Measurements from ENCODE around the gene GPLD1.

GPLD1 gene

DNA sequence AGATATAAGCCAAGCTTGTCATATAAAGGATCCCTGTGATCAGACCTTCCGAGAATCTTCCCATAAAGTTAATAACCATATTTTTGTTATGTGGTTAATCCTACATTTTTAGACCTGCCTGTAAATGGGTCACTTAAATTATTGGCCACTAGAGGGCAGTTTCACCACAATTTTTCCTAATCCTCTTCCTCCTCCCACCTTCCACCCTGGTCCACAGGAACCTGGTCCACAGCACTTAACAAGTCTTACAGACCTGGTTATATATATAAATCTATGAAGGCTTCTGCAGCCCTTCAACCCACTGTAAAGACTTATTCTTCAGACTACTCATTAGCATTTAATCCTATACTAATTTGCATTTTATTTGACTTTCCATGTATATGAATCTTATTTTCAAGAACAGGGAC, 58.3 kb downstream of the GPLD1 start:
- in situ Hi-C loops (cut with MboI; ENCODE audit: low sequenced_read_pairs, unreplicated experiment) = no loop called here
- TF ChIP-seq, protein P1, sequence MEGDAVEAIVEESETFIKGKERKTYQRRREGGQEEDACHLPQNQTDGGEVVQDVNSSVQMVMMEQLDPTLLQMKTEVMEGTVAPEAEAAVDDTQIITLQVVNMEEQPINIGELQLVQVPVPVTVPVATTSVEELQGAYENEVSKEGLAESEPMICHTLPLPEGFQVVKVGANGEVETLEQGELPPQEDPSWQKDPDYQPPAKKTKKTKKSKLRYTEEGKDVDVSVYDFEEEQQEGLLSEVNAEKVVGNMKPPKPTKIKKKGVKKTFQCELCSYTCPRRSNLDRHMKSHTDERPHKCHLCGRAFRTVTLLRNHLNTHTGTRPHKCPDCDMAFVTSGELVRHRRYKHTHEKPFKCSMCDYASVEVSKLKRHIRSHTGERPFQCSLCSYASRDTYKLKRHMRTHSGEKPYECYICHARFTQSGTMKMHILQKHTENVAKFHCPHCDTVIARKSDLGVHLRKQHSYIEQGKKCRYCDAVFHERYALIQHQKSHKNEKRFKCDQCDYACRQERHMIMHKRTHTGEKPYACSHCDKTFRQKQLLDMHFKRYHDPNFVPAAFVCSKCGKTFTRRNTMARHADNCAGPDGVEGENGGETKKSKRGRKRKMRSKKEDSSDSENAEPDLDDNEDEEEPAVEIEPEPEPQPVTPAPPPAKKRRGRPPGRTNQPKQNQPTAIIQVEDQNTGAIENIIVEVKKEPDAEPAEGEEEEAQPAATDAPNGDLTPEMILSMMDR (IDR thresholded peaks at IDR 0.05; ENCODE audit: borderline replicate concordance, control extremely low read depth, extremely low read depth, insufficient read depth, missing control alignments) = peak; percentile 57
- peak; percentile 56 for DNase-seq (ENCODE audit: low spot score)

DNA sequence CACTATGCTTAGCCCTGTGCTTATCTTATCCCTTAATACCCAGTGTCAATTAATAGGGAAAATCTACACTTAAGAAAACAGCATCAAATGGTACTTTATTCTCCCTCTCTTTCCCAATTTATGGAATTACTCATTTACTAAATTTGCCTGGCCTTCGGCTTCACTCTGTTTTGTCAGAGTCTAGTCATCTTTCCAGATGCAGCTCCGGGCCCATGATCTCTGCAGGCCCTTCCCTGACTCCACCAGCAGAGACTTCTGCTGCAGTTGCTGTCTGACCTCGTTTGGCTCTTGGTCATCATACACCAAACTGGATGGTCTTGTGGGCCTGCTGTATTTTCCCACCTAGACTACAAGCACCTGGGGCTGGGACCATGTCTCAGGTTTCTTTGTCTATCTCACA, 59.3 kb downstream of the GPLD1 start:
- in situ Hi-C loops (cut with MboI; ENCODE audit: low sequenced_read_pairs, unreplicated experiment) = no loop called here
- DNase-seq (ENCODE audit: low spot score) = no peak
- TF ChIP-seq, protein P1 (IDR thresholded peaks at IDR 0.05; ENCODE audit: borderline replicate concordance, control extremely low read depth, extremely low read depth, insufficient read depth, missing control alignments) = no peak

DNA sequence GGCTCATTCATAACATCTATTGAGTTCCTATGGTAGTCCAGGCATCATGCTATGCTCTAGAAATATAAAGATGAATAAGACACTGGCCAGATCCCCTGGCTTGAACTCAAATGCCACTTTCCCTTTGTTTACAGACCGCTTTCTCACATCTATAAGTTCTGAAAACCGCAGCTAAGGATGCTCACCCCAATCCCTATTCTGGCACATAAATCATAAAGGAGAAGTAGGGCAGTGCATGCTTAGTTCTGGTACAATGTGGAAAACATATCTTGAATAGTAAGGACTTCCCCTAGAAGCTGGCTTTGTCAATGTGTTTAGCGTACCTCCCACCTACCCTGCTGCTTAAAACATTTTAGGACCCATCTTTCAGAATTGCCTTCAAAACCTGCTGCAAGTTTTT, 60.2 kb downstream of the GPLD1 start:
- in situ Hi-C loops (cut with MboI; ENCODE audit: low sequenced_read_pairs, unreplicated experiment) = no loop called here
- TF ChIP-seq, protein P1 (IDR thresholded peaks at IDR 0.05; ENCODE audit: borderline replicate concordance, control extremely low read depth, extremely low read depth, insufficient read depth, missing control alignments) = no peak
- no peak for DNase-seq (ENCODE audit: low spot score)

DNA sequence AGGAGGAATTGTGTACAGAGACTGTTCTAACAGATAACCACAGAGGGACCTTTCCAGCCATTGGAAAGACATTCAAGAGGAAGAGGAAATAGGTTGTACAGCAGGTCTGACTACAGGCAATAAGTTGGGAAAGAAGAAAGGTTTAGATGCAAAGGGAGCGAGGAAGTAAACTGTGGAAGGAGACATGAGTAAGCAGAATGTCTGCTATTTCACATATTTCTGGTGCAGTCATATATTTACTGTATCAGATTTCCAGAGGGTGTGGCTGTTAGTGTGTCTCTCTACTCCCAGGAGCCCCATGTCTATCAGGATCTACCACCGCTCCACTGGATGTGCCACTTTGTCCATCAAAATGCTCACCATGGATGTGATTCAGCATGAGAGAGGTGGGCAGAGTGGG, 60.8 kb downstream of the GPLD1 start:
- no peak for DNase-seq (ENCODE audit: low spot score)
- in situ Hi-C loops (cut with MboI; ENCODE audit: low sequenced_read_pairs, unreplicated experiment) = no loop called here
- TF ChIP-seq, protein P1 (IDR thresholded peaks at IDR 0.05; ENCODE audit: borderline replicate concordance, control extremely low read depth, extremely low read depth, insufficient read depth, missing control alignments) = no peak

DNA sequence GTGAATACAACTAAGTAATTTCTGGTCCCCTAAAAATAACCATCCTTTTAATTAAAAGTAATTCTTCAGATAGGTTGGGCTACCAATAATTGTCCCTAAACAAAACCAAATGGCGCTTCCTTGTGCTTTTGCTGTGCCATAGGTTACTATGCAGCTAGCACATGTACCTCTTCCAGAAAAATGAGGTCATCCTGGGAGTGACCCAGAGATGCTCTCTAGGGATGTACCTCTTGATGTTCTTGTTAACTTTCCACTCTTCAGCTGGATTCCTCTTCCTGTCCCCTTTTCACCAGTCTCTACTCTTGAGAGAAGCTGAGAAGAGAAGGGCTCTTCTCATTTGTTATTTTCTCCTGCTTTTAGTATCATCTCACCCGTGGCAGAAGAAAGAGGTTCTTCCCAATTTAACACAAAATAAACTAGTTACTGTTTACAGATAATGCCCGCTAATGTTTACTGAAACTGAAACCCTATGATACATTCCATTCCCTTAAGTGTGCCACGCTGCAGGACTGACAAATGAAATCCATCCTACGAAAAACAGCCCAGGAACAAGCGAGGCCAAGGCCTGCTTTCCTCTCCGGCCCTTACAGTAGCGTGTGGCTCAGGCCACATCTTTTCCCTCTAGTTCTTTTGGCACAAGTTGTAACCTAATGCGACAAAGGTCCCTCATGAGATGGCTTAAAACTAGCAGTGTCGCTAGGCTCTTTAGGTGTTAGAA, 62.5 kb downstream of the GPLD1 start:
- in situ Hi-C loops (cut with MboI; ENCODE audit: low sequenced_read_pairs, unreplicated experiment) = no loop called here
- TF ChIP-seq, protein P1 (IDR thresholded peaks at IDR 0.05; ENCODE audit: borderline replicate concordance, control extremely low read depth, extremely low read depth, insufficient read depth, missing control alignments) = no peak
- no peak for DNase-seq (ENCODE audit: low spot score)

DNA sequence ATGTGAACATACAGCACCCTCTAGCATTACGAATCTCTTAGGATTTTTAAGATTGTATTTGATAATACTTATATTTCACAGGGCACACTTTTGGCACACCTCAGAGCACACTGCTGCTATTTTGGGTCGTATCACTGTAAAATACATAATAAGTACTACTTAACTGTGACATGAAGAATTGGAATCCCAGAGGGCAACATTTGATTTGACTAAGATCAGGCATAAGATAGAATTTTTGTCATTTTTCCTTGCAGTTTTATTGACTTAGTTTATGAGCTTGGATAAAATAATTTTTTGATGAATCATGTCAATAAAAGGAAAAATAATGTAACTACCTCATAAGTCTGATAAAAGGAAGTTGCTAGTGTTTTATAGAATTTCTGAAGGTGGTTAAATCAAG, 64.3 kb downstream of the GPLD1 start:
- in situ Hi-C loops (cut with MboI; ENCODE audit: low sequenced_read_pairs, unreplicated experiment) = no loop called here
- TF ChIP-seq, protein P1 (IDR thresholded peaks at IDR 0.05; ENCODE audit: borderline replicate concordance, control extremely low read depth, extremely low read depth, insufficient read depth, missing control alignments) = no peak
- no peak for DNase-seq (ENCODE audit: low spot score)

All from GM13976 (cell line).